Measurements from ENCODE around the gene TKT.

- no peak for TF ChIP-seq EZH2 (IDR thresholded peaks at IDR 0.05; ENCODE audit: borderline replicate concordance, low read length)
- no peak for TF ChIP-seq CTCF (IDR thresholded peaks at IDR 0.05; ENCODE audit: low read length)
These were observed 423 bp downstream of the TKT start for GRCh38 chr3:53255423-53255774.
